HG03432 (cell line): ENCODE data around the gene PATL2.
"Not testable (repeated sequence)": the region's sequence is repeated elsewhere in the genome, so short reads cannot be mapped to it uniquely, and the experiment has no call there.

Experiments used
- ATAC-seq: cut with Tn5 transposase; IDR thresholded peaks from one replicate; pipeline ENCODE4 v1.9.1; 2021; ENCODE audit warnings: mild to moderate bottlenecking, moderate library complexity; ENCODE audit not compliant: unreplicated experiment

PATL2 gene

GRCh38 chr15:44711096-44711742 lies at the start of gene PATL2, which contains the start of gene B2M:
Gene PATL2, minus strand, starts transcription at chr15:44711323. Its CDS starts 34,833 bp downstream, at chr15:44676490.
Gene B2M, plus strand, starts transcription at chr15:44711517. Its CDS starts 30 bp downstream, at chr15:44711547.
- ATAC-seq, result peak; percentile 83

- no peak for ATAC-seq
Measured at GRCh38 chr15:44753345-44753744, 42.2 kb upstream of the PATL2 start.

GRCh38 chr15:44743454-44743853 lies 32.3 kb upstream of the PATL2 start:
- ATAC-seq, result not testable (repeated sequence)

- ATAC-seq, result not testable (repeated sequence)
Measured at GRCh38 chr15:44739222-44739847, 28.2 kb upstream of the PATL2 start.

GRCh38 chr15:44738340-44738984 lies 27.3 kb upstream of the PATL2 start:
- ATAC-seq, result no peak

GRCh38 chr15:44736181-44736765 lies 25.1 kb upstream of the PATL2 start, which contains the start of gene TRIM69:
Gene TRIM69, plus strand, starts transcription at chr15:44736528. Its CDS starts 177 bp downstream, at chr15:44736705.
- peak; percentile 41 for ATAC-seq

GRCh38 chr15:44735482-44736180 lies 24.5 kb upstream of the PATL2 start:
- peak; percentile 48 for ATAC-seq

- ATAC-seq, result no peak
Measured at GRCh38 chr15:44734839-44735481, 23.8 kb upstream of the PATL2 start.

- peak; percentile 1 for ATAC-seq
Measured at GRCh38 chr15:44729408-44730127, 18.4 kb upstream of the PATL2 start.

GRCh38 chr15:44728576-44729407 lies 17.7 kb upstream of the PATL2 start:
- ATAC-seq, result peak; percentile 76

GRCh38 chr15:44728232-44728575 lies 17.1 kb upstream of the PATL2 start:
- not testable (repeated sequence) for ATAC-seq

- no peak for ATAC-seq
Measured at GRCh38 chr15:44727485-44728231, 16.5 kb upstream of the PATL2 start.

GRCh38 chr15:44726568-44727484 lies 15.7 kb upstream of the PATL2 start:
- ATAC-seq, result peak; percentile 43

GRCh38 chr15:44726136-44726535 lies 15.0 kb upstream of the PATL2 start:
- ATAC-seq, result no peak

GRCh38 chr15:44722011-44722410 lies 10.9 kb upstream of the PATL2 start:
- ATAC-seq, result no peak

- no peak for ATAC-seq
Measured at GRCh38 chr15:44720460-44721176, 9.5 kb upstream of the PATL2 start.
